AG08396 (cell line): ENCODE results near the gene TRPM2.
"Not testable (repeated sequence)": the region's sequence is repeated elsewhere in the genome, so short reads cannot be mapped to it uniquely, and the experiment has no call there.

Source experiments
- DNase-seq: peaks from one replicate; pipeline ENCODE4 v3.0.0; 2012; ENCODE audit warnings: low spot score, mixed read lengths

TRPM2 gene

GRCh38 chr21:44397431-44398031 lies 44.1 kb downstream of the TRPM2 start:
- no peak for DNase-seq

DNA sequence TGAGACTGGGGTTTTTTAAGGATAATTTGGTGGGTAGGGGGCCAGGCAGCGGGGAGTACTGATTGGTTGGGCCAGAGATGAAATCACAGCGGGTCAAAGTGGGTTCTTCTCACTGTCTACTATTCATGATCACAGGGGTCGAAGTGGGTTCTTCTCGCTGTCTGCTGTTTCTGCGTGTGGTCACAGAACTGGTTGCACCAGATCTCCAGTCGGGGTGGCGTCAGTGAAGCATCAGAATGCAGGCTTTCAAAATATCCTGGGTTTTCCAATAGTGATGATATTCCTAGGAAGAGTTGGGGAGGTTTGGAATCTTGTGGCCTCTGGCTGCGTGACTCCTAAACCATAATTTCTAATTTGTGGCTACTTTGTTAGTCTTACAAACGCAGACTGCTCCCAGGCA lies 45.1 kb downstream of the TRPM2 start:
- DNase-seq = no peak

DNA sequence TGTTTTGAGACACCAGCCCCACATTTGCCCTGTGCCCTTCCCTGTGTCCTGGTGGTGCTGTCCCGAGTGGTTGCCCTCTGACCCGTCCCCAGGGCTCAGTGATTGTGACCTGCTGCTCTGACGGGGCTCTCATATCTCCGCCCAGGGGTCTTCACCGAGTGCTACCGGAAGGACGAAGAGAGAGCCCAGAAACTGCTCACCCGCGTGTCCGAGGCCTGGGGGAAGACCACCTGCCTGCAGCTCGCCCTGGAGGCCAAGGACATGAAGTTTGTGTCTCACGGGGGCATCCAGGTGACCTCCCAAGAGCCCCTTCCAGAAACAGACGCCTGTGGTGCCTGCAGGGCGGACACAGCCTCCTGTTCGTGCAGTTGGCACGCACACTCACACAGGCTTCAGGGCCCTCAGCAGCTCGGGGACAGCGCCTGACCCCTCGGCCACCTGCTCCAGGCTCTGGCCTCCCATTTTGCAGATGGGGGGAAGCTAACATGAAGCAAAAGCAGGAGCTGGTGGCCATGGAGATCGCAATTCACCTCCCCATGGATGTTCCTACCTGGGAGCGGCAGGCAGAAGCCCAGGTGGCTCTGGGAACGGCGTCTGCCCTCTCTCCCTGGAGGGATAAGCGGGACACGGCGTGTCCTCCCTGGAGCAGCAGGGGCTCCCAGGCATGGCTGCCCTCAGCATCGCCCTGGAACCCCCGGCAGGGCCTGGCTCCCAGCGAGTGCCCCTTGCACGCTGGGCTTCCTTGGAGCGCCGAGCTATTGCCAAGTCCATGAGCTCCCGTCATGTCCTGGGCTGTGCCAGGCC lies 45.9 kb downstream of the TRPM2 start:
- DNase-seq = no peak

DNA sequence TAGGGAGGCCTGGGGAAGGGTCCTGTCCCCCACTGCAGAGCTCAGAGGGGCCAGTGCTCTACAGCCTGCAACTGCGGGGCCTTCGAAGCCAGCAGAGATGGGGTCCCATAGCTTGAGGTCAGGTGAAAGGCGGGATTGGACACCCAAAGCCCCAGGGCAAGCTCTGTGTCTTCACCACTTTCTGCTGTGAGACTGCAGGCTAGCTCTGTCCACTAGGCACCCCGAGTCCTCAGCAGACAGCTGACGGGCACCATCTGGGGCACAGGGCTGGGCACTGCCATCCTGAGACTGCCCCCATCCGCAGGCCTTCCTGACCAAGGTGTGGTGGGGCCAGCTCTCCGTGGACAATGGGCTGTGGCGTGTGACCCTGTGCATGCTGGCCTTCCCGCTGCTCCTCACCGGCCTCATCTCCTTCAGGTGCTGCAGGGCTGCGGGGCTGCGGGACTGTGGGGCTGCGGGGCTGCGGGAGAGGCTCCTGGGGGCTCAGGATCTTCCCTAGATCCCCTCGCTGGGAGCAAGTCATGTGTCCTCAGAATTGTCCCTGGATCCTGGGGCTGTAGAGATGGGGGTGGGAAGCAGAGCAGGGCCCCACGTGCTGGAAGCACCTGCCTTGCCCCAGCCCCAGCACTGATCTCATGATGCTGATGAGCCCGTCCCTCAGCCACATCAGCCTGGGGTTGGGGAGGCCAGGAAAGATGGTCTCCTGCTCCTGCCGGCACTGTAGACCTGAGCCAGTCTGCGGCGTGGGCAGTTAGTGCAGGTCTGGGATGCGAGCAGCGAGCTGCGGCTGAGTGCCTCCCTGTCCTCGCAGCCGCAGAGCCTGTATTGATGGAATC lies 46.8 kb downstream of the TRPM2 start:
- DNase-seq = no peak

DNA sequence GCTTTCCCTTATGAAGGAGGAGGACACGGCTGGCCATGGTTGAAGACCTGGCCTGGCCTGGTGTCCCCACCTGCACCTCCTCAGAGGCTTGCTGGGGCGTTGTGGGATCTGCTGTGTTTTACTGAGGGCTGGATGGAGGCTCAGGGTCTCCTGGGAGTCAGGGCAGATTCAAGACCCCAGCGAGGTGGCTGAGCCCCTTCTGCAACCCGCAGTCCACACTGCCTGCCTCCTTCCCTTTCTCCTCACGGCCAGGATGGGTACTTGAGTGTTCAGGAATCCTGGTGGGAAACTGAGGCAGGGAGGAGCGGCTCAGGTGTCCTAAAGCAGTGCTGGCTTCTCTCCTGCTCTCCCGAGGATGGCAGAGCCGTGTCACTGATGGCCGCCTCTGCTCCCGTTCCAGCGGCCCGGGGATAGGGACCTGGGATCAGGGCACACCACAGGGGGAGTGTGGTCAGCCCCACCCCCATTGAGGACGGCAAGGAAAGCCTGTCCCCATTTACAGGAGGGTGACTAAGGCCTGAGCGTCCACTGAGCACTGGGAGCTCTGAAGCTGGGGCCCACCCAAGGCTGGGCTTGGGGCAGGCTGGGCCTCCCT lies 47.5 kb downstream of the TRPM2 start:
- no peak for DNase-seq

DNA sequence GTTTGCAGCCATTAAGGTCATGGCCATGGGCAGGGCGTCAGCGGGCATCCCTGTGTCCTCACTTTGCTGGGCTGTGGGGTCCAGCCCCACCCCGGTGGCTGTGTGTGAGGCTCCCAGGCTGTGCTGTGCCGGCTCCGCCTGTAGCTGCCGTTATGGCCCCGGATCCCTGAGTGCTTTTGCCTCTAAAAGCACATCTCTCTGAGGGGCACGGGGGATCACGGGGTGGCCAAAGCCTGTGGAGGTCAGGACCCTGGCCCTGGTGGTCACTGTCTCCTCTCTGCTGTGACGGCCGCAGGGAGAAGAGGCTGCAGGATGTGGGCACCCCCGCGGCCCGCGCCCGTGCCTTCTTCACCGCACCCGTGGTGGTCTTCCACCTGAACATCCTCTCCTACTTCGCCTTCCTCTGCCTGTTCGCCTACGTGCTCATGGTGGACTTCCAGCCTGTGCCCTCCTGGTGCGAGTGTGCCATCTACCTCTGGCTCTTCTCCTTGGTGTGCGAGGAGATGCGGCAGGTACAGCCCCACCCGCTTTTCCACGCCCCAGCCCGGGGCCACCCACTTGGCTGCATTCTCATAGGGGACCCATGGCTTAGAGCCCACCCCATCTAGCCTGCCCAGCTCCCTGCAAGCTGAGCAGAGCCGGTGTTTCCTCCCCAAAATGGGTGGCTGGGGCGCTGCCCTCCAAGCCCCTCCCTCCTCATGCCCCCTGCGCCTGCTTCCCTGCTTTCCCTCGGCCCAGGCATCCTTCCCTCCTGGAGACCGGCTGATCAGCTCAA lies 48.2 kb downstream of the TRPM2 start:
- no peak for DNase-seq

- DNase-seq = no peak
Measured at GRCh38 chr21:44402323-44403105, 49.1 kb downstream of the TRPM2 start.

DNA sequence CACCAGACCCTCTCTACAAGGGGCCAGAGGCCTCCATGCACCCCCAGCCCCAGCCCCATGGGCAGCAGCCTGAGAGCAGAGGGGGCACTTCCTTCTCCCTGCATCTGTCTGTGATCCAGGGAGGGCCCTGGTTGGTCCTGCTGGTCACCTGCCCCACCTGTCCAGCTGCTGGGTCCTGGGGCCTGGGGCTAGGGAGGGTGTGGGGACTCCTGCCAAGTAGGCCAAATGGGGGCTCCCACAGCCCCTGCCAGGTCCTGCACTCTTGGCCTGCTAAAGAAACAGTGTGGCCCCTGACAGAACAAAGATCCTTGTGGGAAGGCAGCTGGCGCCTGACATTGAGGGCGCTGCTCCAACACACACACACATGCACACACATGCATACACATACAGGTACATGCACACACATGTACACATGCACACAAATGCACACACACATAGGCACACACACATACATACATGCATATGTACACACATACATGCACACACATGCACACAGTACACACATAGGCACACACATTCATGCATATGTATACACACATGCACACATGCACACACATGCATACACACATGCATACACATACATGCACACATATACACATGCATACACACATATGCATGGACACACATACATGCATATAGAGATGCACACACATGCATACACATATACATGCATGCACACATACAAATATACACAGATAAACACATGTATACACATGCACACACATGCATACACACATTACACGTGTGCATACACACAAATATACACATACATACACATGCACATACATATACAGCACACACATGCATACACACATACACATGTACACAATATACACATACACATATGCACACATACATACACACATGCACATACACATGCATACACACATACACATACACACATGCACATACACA lies 49.9 kb downstream of the TRPM2 start:
- no peak for DNase-seq

DNA sequence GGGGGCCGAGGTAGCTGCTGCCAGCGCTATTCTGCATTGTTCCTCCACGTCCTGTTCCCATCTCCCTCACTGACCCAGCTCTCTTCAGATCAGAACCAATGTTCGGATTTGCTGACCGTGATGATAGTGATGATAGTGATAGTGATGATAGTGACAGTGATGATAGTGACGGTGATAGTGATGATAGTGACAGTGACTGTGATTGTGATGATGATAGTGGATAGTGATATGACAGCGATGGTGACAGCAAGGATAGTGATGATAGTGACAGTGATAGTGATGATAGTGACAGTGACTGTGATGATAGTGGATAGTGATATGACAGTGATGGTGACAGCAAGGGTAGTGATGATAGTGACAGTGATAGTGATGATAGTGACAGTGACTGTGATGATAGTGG lies 51.1 kb downstream of the TRPM2 start:
- not testable (repeated sequence) for DNase-seq

DNA sequence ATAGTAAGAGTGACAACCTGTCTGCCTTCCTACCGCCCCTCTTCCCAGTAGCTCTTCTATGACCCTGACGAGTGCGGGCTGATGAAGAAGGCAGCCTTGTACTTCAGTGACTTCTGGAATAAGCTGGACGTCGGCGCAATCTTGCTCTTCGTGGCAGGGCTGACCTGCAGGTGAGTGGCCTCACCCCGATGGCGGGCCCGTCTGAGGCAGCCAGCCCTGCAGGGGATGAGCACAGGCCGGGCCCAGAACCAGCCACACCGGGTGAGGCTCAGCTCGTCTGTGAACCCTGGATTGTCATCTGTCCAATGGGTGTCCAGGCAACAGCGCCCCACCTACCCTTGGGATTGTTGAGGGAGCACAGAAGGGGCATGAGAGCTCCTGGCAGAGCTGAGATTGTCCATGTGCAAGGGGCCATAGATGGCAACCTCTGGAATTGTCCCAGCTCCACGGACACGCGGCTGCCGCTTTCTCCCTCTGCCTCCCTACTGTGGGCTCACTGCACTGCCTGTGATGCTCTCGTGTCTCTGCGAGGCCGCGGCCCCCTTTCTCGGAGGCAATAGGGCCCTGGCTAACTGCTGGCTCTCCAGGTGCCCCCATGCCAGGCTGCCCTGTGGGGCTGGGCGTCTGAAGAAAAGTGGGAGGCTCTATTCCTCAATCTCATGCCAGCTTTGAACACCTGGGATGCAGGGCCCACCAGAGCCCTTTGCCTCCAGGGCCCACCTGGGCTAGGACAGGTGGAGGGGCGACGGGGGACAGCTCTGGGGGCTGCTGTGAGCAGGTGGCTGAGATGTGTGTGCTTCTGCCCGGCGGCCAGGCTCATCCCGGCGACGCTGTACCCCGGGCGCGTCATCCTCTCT lies 51.9 kb downstream of the TRPM2 start:
- DNase-seq = no peak

DNA sequence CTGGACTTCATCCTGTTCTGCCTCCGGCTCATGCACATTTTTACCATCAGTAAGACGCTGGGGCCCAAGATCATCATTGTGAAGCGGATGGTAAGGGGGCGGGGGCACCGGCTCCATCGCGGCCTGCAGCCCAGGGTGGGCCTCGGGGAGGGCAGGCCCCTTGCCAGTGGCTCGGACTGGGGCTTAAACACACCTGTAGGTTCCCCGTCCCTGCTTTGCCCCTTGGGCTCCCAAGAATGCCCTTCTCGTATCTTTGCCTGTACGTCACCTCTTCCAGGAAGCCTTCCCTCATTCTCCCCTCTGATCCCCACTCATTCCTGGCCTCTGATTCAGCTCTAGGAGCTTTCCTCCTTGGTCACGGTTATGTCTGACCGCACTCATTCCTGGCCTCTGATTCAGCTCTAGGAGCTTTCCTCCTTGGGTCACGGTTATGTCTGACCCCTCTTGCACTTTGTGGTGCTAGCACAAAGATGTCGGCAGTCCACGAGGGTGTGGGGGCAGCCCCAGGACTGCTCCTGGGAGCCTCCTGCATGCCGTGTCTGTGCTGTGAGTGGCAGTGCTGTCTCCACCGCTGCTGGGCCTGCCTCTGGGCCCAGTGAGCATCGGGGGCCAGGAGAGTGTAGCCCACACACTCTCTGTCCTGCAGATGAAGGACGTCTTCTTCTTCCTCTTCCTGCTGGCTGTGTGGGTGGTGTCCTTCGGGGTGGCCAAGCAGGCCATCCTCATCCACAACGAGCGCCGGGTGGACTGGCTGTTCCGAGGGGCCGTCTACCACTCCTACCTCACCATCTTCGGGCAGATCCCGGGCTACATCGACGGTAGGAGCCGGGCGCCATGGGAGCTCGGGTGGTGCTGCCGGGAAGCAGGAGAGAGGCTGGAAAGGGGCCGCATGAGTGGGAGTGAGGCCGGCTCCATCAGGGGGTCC lies 52.8 kb downstream of the TRPM2 start:
- DNase-seq = no peak

DNA sequence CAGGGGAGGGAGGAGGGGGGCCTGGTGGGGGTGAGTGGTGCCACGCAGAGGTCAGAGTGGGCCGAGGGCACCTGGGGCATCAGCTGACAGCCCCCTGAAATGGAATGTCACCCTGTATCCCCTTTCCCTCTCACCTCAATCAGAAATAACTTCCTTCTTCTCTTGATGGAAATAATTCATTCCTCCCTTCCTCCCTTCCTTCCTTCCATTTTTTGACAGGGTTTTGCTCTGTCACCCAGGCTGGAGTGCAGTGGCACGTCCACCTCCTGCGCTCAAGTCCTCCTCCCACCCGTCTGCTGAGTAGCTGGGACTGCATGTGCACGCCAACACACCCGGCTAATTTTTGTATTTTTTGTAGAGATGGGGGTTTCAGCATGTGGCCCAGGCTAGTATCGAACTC lies 53.5 kb downstream of the TRPM2 start:
- no peak for DNase-seq

DNA sequence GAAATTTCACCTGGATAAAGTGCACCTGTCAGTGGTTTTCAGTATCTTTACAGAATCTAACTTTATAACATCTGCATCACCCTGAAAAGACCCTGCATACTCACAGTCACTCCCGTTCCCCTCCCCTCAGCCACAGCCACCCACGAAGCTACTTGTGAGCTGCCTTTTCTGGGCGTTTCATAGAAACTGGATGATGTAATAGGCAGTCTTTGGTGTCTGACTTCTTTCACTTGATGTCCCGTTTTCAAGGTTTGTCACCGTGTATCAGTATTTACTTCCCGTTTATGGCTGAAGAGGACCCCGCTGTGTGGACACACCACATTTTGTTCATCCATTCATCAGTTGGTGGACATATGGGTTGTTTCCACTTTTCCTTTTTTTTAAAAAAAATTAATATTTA lies 54.1 kb downstream of the TRPM2 start:
- no peak for DNase-seq

DNA sequence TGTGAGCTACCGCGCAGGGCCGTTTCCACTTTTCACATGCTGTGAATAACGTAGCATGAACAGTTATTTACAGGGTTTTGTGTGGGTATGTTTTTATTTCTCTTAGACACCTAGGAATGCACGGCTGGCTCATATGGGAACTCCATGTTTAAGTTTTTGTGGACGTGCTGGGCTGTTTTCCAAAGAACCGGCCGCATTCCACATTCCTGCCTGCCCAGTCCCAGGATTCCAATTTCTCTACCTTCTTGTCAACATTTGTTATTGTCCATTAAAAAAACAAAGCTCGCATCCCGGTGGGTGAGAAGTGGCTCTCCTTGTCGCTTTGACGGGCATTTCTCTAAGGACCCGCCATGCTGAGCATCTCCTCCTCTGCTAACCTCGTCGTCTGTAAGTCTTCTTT lies 54.8 kb downstream of the TRPM2 start:
- no peak for DNase-seq

DNA sequence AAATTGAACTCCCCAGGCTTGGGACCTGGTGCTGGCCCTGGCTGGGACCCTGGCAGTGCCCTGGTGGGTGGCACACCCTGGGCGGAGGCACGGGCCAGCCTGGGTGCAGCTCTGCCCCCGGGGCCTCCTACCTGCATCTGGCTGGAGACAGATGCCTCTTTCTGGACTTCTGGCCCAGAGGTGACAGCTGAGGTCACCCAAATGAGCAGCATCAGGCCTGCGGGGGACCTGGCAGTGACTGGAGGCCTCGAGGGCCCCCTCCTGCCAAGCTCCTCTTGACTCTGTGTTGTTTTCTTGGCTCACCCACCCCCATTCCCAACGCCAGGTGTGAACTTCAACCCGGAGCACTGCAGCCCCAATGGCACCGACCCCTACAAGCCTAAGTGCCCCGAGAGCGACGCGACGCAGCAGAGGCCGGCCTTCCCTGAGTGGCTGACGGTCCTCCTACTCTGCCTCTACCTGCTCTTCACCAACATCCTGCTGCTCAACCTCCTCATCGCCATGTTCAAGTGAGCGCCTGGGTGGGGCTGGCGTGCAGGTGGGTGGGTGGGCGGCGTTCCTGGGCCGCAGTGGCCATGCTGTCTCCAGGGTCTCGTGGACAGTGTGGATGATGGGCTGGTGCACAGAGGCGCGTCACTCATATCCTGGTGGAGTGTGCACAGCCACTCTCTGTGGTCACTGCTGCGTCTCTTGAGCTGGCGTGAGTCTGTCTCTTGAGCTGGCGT lies 60.3 kb downstream of the TRPM2 start:
- DNase-seq = no peak

DNA sequence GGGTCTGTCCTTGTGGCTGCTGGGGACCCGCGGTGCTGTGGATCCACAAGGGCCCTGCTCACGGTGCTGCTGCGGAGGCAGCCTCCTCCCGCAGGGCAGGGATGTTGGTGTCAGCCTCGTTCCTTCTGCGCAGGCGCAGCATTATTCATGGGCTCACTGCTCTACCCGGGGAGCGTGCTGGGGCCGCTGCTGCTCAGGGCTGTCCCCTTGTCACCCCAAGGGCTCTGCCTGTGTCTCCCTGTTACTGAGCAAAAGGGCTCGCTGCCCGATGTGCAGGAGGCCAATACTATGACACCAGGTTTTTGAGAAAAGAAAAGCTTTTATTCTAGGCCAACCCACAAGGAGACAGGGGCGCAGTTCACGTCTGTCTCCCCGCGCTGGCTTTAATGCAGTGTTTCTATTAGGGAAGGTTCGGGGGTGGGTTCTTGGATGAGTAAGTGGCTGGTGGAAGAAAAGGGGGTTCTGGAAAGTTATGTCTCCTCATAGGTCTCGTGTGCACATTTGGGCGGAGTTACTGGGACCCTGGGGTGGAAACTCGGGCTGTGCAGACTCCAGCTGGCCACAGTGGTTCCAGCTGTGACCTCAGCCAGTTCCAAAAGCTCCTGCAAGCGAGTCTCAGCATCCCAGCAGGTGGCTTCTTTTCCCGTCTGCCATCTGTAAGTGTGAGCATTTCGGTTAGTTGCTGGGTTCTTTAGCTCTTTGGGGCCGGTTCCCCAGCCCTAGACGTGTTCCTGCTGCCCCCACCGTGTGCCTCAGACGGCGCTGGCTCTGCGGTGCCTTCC lies 61.1 kb downstream of the TRPM2 start:
- no peak for DNase-seq
